Stimulated activated CD4-positive, alpha-beta T cell treated with anti-CD3 and anti-CD28 coated beads, TNF-alpha, amount 100 ng/mL, for 24 hours (primary cell): Measurements from ENCODE around the gene RAMP2.

ENCODE experiments used
- DNase-seq, 3 experiments: peaks; one replicate each; pipeline ENCODE4 v3.0.0-alpha.2; 2020; ENCODE audit warnings: low read depth in 3 of 3

Gene RAMP2

GRCh38 chr17:42792545-42792944, 31.5 kb downstream of the RAMP2 start:
- DNase-seq, result no peak

DNA sequence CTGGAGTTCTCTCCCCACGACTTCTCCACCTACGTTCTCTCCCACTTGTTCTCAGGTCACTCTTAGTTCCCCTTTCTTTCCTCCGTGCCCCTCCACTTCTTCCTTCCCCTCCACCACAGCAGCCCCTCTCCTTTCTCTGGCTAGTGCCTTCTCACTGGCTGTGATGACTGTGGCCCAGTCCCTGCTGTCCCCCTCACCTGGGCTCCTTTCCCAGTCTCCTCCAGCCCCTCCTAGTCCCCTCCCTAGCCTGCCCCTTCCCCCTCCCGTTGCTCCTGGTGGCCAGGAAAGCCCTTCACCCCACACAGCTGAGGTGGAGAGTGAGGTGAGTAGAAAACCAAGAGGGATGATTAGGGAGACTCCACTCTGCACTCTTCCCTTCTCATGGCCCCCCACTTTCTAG, 34.0 kb downstream of the RAMP2 start:
- DNase-seq, result no peak

DNA sequence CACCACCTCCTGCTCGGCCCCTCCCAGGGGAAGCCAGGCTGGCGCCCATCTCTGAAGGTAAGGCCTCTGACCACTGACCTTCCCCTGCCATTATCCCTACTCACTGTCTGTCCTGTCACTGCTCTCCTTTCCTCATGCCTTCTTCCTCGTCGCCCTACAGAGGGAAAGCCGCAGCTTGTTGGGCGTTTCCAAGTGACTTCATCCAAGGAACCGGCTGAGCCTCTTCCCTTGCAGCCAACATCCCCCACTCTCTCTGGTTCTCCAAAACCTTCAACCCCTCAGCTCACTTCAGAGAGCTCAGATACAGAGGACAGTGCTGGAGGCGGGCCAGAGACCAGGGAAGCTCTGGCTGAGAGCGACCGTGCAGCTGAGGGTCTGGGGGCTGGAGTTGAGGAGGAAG, 34.4 kb downstream of the RAMP2 start:
- DNase-seq, result no peak

GRCh38 chr17:42796066-42796758, 35.2 kb downstream of the RAMP2 start:
- DNase-seq, result no peak

DNA sequence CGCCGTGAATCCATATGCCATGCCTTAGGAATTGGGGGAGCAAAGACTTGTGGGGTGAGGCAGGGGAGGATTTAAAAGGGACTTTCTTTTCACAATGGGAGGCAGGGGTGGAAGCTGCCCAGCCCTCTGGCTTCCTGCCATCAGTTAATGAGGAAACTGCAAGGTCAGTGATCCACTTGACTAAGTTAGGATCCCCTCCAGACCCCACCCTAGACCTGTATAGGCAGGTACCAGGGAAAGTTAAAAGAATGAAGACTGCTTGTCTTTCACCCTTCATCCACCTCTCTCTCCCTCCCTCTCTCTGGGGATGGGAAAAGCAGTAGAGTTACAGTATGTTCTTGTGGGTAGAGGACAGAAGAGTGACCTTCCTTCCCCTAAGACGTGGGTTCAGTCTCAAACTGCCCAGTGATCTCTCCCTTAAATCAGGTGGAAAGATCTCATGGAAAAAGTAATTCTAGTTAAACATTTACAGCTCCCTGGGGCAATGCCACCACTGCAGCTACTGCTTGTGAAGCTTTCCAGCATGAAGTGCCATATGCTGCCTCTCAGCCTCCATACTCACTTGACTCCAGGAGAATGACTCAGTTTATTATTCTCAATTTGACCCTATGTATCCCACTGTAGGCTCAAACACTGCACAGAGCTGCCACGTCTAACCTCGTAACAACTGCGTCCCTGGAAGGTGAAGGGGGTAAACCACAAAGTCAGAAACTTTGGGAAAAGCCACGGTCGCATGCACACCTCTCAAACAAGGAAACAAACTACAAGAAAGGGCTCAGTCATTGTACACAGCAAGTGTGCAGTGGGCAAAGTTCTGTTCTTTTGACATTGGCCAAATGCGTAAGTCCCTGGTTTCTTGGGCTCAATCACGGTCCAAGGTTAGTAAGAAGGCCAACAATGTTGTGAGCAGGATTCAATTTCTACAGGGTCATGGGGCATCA, 36.3 kb downstream of the RAMP2 start:
- DNase-seq, result no peak

GRCh38 chr17:42798011-42798382, 37.0 kb downstream of the RAMP2 start:
- DNase-seq, result no peak

DNA sequence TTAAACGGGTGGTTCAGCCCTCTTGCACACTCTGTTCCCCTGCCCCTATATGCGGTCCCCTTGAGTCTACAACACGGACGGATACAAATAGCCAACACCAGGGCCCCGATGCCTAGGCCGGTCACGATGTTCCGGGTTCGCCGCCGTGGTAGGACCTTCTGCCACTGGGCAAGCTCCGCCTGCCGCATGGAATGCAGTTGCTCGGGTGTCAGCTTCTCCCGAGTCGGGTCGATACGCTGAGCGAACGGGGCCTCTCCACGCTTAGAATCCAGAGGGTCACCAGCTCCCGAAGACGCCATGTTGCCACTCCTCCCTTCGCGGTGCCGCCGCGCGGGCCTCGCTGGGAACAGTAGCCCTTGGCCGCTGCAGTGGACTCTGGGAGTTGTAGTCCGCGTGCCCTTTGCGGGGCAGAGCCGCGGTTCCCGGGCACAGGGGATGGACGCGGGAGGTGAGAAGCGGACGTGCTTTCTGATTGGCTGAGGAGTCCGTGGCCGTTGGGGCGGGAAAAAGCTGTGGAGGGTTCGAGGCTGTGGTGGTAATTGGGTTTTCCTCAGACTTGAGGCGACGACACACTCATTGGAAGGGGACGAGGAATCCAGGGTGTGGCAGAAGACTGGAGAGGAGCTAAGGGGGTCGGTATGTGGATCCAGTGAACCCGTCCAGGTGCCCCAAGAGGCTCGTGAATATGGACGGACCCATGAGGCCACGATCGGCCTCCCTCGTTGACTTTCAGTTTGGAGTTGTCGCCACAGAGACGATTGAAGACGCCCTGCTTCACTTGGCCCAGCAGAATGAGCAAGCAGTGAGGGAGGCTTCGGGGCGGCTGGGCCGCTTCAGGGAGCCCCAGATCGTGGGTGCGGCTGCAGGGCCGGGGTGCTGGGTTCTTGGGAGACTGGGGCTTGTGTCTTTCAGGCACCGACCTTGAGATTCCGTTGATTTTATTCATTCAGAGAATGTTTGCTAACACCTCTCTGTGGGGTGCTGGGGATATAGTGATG, 37.7 kb downstream of the RAMP2 start, which contains the start of the genes CNTD1 and COA3:
CNTD1 (plus strand) TSS at position 479 of the 998 bp plus-strand sequence; CDS start at position 686, 207 bp downstream.
COA3 (minus strand) TSS at position 322 of the 998 bp plus-strand sequence; CDS start at position 299, 23 bp downstream.
- DNase-seq, result peak; percentile 62 to 82 (median 69)

GRCh38 chr17:42803074-42803883, 42.3 kb downstream of the RAMP2 start:
- DNase-seq, result no peak

DNA sequence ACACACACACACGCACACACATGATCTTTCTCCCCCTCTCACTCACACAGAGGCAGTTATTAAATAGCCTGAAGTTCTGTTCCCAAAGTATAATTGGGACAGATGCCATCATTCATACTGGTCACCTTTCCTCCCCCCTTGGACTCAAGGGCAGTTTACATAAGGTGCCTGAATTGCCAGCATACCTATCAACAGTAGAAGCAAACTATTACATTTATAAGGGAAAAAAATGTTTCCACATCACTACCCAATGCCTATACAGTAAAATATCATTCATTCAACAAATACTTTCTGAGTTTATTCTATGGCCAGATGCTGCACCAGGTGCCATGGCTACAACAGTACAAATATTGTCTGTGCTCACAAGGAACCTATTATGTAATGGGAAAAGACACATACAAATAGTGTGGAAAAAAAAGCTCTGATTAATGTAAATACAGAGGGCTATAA, 43.9 kb downstream of the RAMP2 start:
- DNase-seq, result no peak

GRCh38 chr17:42806249-42806648, 45.2 kb downstream of the RAMP2 start:
- DNase-seq, result no peak

- DNase-seq, result no peak
Measured at GRCh38 chr17:42809250-42809649, 48.2 kb downstream of the RAMP2 start.
